ENCODE results near the gene TMEM250.

Gene TMEM250

GRCh38 chr9:136132512-136133050, 13.9 kb upstream of the TMEM250 start:
- no peak for DNase-seq (ENCODE audit: low read depth, low spot score)

GRCh38 chr9:136131629-136132511, 13.2 kb upstream of the TMEM250 start:
- DNase-seq (ENCODE audit: low read depth, low spot score) = no peak

- DNase-seq (ENCODE audit: low read depth, low spot score) = no peak
Observed at GRCh38 chr9:136129176-136129575, 10.5 kb upstream of the TMEM250 start.

GRCh38 chr9:136128436-136128835, 9.8 kb upstream of the TMEM250 start:
- DNase-seq (ENCODE audit: low read depth, low spot score) = no peak

- DNase-seq (ENCODE audit: low read depth, low spot score) = no peak
Observed at GRCh38 chr9:136127313-136127712, 8.6 kb upstream of the TMEM250 start.

- no peak for DNase-seq (ENCODE audit: low read depth, low spot score)
Observed at GRCh38 chr9:136124976-136125692, 6.5 kb upstream of the TMEM250 start.

GRCh38 chr9:136122425-136123383, 4.0 kb upstream of the TMEM250 start:
- peak; percentile 74 for DNase-seq (ENCODE audit: low read depth, low spot score)

GRCh38 chr9:136121801-136122200, 3.1 kb upstream of the TMEM250 start:
- DNase-seq (ENCODE audit: low read depth, low spot score) = no peak

GRCh38 chr9:136120438-136120844, 1.8 kb upstream of the TMEM250 start:
- no peak for DNase-seq (ENCODE audit: low read depth, low spot score)

- no peak for DNase-seq (ENCODE audit: low read depth, low spot score)
Observed at GRCh38 chr9:136119883-136120393, 1.3 kb upstream of the TMEM250 start.

GRCh38 chr9:136119061-136119882, 597 bp upstream of the TMEM250 start:
- peak; percentile 65 for DNase-seq (ENCODE audit: low read depth, low spot score)

GRCh38 chr9:136117916-136118319, 757 bp downstream of the TMEM250 start:
- no peak for DNase-seq (ENCODE audit: low read depth, low spot score)

GRCh38 chr9:136117291-136117915, 1.3 kb downstream of the TMEM250 start:
- no peak for DNase-seq (ENCODE audit: low read depth, low spot score)

GRCh38 chr9:136116360-136117098, 2.1 kb downstream of the TMEM250 start:
- DNase-seq (ENCODE audit: low read depth, low spot score) = no peak

GRCh38 chr9:136115641-136116359, 2.9 kb downstream of the TMEM250 start:
- DNase-seq (ENCODE audit: low read depth, low spot score) = no peak

- DNase-seq (ENCODE audit: low read depth, low spot score) = no peak
Observed at GRCh38 chr9:136115206-136115605, 3.5 kb downstream of the TMEM250 start.

GRCh38 chr9:136114610-136115009, 4.1 kb downstream of the TMEM250 start:
- DNase-seq (ENCODE audit: low read depth, low spot score) = no peak

GRCh38 chr9:136112541-136112940, 6.1 kb downstream of the TMEM250 start:
- no peak for DNase-seq (ENCODE audit: low read depth, low spot score)

All from astrocyte of the hippocampus (primary cell).